Measurements from ENCODE around the gene TYRO3. TPM values are rescaled to one million over a fixed set of nuclear protein-coding genes. Genes with fewer than 3 reads are reported as not detected.

TYRO3 gene
- 1 to 10 TPM; 1.6 to 5.6 (median 2.4) TPM for total RNA-seq
- 1 to 10 TPM; 4.6 to 5.8 (median 4.8) TPM for polyA plus RNA-seq
- long read RNA-seq, donor 1, partial matches to known transcripts: 0 of 1 reads
- long read RNA-seq, donor 1, other reads (novel, unspliced or antisense): 1 of 1 reads
- long read RNA-seq, donor 2, full-length matches to known transcripts: 6 of 8 reads
- long read RNA-seq, donor 2, partial matches to known transcripts: 1 of 8 reads
- long read RNA-seq, donor 2, other reads (novel, unspliced or antisense): 1 of 8 reads

- H3K27ac ChIP-seq: no peak within 1 kb of the TSS
- H3K9me3 ChIP-seq: no peaks in the 10 kb centered on the region
- no peaks in the 10 kb centered on the region for H3K36me3 ChIP-seq (ENCODE audit: insufficient read depth in 1 of 2, low read depth in 1 of 2)
- WGBS, 3 donors: 2 to 8% (median 6%) methylated on average over 13 to 79 of the region's 81 CpGs
- TF ChIP-seq, protein P1, sequence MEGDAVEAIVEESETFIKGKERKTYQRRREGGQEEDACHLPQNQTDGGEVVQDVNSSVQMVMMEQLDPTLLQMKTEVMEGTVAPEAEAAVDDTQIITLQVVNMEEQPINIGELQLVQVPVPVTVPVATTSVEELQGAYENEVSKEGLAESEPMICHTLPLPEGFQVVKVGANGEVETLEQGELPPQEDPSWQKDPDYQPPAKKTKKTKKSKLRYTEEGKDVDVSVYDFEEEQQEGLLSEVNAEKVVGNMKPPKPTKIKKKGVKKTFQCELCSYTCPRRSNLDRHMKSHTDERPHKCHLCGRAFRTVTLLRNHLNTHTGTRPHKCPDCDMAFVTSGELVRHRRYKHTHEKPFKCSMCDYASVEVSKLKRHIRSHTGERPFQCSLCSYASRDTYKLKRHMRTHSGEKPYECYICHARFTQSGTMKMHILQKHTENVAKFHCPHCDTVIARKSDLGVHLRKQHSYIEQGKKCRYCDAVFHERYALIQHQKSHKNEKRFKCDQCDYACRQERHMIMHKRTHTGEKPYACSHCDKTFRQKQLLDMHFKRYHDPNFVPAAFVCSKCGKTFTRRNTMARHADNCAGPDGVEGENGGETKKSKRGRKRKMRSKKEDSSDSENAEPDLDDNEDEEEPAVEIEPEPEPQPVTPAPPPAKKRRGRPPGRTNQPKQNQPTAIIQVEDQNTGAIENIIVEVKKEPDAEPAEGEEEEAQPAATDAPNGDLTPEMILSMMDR (IDR thresholded peaks at IDR 0.05): peak; percentile 11
- DNase-seq (peak; percentile 75 to 80), ATAC-seq (peak; percentile 62 to 82 (median 74))
- no peaks in the 10 kb centered on the region for H3K27me3 ChIP-seq (ENCODE audit: insufficient read depth in 3 of 3, low read length in 2 of 3)
- intact Hi-C loops (cut with DNase I): loop anchor here in 1 of 2 donors (5.0 to 10.0 kb wide), 2 partner anchors 106 to 254 kb away; partner anchors contain the start of gene MGA
- H3K4me1 ChIP-seq: peaks cover 6% of the 10 kb centered on the region
- H3K4me3 ChIP-seq: peak within 1 kb of the TSS; percentile 68
Observed at GRCh38 chr15:41558400-41559238, at the start of gene TYRO3. TYRO3 (plus strand) TSS chr15:41559212; CDS start chr15:41559258, 46 bp downstream.

GRCh38 chr15:41510728-41511127 is 48.3 kb upstream of the TYRO3 start:
- Histone ChIP-seq H3K4me1 (peaks cover 22% of the 10 kb centered on the region), H3K27me3 (ENCODE audit: insufficient read depth in 3 of 3, low read length in 2 of 3) (peaks cover 0 to 34% (median 26%) of the 10 kb centered on the region in 3 donors), H3K4me3 (no peak overlapping the region), H3K27ac (no peak overlapping the region), H3K9me3 (no peaks in the 10 kb centered on the region), H3K36me3 (ENCODE audit: insufficient read depth in 1 of 2, low read depth in 1 of 2) (no peaks in the 10 kb centered on the region)
- TF ChIP-seq, protein P1 (IDR thresholded peaks at IDR 0.05): no peak
- WGBS, 3 donors: 84 to 91% (median 86%) methylated on average over 6 to 7 of the region's 7 CpGs
- ATAC-seq (no peak), DNase-seq (no peak)
- intact Hi-C loops (cut with DNase I): no loop called here

DNA sequence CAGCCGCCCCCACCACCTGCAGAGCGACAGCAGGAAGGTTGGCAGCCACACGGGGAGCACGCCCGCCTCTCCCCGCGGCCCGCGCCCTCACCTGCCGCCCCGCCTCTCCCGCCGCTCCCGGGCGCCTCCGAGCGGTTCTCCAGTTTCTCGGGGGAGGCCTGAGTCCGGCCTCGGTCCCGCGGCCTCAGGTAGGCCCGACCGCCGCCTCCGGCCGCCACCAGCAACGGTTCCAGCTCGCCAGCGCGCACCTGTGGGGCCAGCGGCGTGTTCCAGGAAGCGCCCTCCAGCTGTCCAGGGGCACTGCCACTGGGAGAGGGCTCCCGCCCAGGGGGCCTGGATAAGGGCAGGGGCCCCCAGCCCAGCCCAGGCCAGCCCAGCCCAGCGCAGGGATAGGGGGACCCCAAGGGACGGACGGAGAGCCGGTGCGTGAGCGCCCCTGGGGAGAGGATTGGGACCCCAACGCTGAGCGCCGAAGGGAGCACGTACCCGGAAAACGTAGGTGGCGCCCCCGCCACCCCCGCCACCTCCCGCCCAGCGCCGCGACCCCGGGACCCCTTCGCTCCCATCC is 47.6 kb upstream of the TYRO3 start:
- DNase-seq (no peak), ATAC-seq (no peak)
- WGBS, 3 donors: 8 to 11% (median 10%) methylated on average over 28 to 56 of the region's 56 CpGs
- TF ChIP-seq, protein P1 (IDR thresholded peaks at IDR 0.05): no peak
- intact Hi-C loops (cut with DNase I): no loop called here
- H3K9me3 ChIP-seq: no peaks in the 10 kb centered on the region
- peak overlapping the region; percentile 54 for H3K4me3 ChIP-seq
- no peaks in the 10 kb centered on the region for H3K36me3 ChIP-seq (ENCODE audit: insufficient read depth in 1 of 2, low read depth in 1 of 2)
- H3K27me3 ChIP-seq (ENCODE audit: insufficient read depth in 3 of 3, low read length in 2 of 3): peaks cover 0 to 34% (median 26%) of the 10 kb centered on the region in 3 donors
- peaks cover 22% of the 10 kb centered on the region for H3K4me1 ChIP-seq
- no peak overlapping the region for H3K27ac ChIP-seq

DNA sequence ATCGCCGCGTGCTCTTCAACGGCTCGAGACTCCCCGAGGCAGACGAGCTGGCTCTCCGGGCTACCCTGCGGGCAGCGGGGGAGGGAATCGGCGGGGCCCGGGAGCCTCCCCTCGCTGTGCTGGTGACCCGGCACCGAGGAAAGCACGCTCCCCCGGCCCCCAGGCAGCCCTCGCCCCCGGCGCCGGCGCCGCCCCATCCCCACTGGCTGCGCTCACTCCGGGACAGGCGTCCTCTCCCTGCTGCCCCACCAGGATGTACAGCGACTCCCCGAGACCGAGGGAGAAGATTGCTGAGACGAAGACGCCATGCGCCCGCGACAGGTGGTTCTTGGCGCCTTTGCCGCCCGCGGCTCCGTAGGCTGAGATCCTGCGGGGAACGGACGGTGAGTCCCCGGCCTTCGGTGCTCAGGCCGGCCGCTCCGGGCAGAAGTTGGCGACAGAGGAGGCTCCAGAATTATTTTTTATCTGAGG is 47.1 kb upstream of the TYRO3 start:
- DNase-seq (no peak), ATAC-seq (peak in 3 of 4 donors; percentile 22 to 32 (median 25))
- H3K36me3 ChIP-seq (ENCODE audit: insufficient read depth in 1 of 2, low read depth in 1 of 2): peaks cover 0 to 2% of the 10 kb centered on the region in 2 donors
- H3K4me1 ChIP-seq: peaks cover 22% of the 10 kb centered on the region
- 1 to 2% (median 2%) methylated on average over 27 to 49 of the region's 49 CpGs for WGBS, 3 donors
- no peaks in the 10 kb centered on the region for H3K9me3 ChIP-seq
- intact Hi-C loops (cut with DNase I): no loop called here
- no peak overlapping the region for H3K27ac ChIP-seq
- peak overlapping the region; percentile 54 for H3K4me3 ChIP-seq
- TF ChIP-seq, protein P1 (IDR thresholded peaks at IDR 0.05): no peak
- H3K27me3 ChIP-seq (ENCODE audit: insufficient read depth in 3 of 3, low read length in 2 of 3): peaks cover 0 to 34% (median 26%) of the 10 kb centered on the region in 3 donors
